Left kidney (tissue), 2 donors: Measurements from ENCODE around the gene ANKRD40. TPM values are rescaled to one million over a fixed set of nuclear protein-coding genes. Genes with fewer than 3 reads are reported as not detected.
"Not testable (repeated sequence)": the region's sequence is repeated elsewhere in the genome, so short reads cannot be mapped to it uniquely, and the experiment has no call there.

Experiments
- DNase-seq: peaks from one replicate; pipeline ENCODE4 v3.0.0-alpha.2; 2013
- polyA plus RNA-seq: library from polyadenylated mRNA; unstranded; fragments of 120-200 nt; gene quantifications from one replicate; pipeline ENCODE4 v1.2.1, GENCODE V29; 2013; ENCODE audit not compliant: insufficient read length

The ANKRD40 gene
- polyA plus RNA-seq, 1 donor = 49.9 TPM

DNA sequence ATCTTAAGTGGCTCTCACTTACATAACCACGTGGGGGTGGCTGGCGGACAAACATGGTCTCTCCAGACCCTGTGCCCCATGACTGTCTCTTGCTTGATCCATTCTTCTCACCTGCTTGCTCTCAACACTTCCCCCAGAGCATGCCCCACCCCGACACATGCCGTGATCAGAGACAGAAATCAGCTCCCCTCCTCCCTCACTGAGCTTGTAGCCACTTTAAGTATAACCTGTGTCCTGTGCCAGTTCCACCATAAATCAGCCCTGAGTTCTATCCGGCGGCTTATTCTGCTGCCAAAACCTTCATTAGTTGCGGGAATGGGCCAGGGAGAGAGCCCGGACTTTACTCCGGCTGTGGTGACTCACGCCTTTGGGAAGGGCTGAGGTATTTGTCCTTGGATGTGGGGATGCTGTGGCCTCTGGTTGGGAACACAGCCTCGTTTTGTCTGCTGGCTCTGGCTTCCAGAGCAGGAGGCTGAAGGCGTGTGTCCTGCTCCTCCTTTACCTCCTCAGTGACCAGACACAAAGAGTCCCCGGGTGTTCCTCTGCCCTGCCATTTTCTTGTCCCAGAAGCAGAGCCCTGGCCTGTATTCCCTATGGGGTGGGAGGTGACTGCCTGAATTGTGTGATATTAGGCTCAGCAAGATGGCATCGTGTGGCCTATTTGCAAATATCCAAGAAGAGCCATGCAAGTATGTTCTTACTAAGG is 21.1 kb downstream of the ANKRD40 start:
- DNase-seq = no peak

DNA sequence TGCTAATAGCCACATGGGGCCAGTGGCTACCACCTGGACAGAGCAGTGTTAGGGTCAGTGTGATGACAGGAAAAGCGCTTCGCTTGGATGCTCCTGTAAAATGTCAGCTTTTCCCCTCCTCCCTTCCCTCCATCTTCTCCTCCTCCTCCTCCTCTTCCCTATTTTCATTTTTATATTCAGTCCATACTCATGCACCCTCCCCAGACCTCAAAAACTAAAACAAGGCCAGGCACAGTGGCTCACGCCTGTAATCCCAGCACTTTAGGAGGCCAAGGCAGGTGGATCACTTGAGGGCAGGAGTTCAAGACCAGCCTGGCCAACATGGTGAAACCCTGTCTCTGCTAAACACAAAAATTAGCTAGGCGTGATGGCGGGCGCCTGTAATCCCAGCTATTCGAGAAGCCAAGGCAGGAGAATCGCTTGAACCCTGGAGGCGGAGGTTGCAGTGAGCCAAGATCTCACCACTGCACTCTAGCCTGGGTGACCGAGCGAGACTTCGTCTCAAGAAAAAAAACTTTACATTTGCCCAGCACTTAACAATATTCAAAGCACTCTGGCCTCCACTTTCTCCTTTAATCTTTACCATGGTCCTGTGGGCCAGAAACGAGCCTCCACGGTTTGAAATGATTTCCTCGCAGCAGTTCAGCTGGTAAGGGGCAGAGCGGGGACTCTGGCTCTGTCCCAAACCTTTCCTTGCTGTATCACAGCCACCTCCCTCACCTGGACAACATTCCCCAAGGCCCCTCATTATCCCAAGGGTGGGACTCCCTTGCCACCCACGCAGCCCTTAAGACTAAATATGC is 21.8 kb downstream of the ANKRD40 start:
- DNase-seq = no peak

DNA sequence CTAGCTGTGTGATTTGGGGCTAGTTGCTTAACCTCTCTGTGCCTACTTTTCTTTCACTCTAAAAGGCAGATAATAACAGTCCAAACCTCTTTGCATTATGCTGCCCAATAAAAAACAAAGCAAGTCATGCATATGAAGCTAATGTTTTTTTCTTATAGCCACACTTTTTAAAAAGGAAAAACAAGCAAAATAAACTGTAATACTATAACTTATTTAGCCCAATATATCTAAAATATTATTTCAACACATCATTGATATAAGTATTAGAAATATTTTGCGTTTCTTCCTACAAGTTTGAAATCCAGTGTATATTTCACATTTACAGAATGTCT is 22.4 kb downstream of the ANKRD40 start:
- DNase-seq = no peak

DNA sequence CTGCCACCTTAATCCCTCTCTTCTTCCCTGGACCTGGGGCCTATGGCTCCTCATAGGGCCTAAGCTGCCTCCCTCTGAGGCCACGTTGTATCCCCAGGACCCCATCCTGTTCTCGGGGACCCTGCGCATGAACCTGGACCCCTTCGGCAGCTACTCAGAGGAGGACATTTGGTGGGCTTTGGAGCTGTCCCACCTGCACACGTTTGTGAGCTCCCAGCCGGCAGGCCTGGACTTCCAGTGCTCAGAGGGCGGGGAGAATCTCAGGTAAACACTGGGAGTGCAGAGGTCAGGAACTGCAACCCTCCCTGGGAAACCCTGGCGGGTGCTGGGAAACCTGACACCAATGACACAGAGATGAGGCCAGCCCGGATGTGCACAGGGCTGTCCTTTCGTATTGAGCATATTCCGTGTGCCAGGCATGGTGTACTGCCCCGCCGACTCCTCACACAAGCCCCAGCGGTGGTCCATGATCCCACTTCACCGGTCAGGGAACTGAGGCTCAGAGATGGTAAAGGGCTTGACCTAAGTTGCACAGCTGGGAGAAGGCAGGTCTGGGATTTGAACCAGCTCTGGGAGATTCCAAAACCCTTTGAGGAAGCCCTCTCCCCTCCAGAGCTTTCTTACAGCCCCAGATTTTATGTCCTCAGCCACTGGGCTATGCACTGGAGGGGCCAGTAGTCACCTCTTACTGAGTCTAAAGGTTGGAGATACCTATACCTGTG is 22.9 kb downstream of the ANKRD40 start:
- no peak for DNase-seq

DNA sequence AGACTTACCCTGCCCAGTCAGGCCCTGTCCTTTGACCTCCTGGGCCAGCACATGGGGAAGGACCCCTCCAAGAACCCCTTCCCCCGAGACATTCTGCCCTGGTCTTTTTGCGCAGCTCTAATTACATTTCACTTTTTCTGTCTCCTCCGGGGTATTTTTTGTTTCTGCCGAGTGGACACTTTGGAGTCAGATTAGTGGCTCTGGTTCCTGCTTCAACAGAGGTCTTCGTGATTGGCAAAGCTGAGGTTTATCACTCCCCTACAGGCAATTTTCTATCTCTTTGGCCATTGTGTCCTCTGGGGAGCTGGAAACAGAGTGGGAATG is 23.5 kb downstream of the ANKRD40 start:
- DNase-seq = no peak

DNA sequence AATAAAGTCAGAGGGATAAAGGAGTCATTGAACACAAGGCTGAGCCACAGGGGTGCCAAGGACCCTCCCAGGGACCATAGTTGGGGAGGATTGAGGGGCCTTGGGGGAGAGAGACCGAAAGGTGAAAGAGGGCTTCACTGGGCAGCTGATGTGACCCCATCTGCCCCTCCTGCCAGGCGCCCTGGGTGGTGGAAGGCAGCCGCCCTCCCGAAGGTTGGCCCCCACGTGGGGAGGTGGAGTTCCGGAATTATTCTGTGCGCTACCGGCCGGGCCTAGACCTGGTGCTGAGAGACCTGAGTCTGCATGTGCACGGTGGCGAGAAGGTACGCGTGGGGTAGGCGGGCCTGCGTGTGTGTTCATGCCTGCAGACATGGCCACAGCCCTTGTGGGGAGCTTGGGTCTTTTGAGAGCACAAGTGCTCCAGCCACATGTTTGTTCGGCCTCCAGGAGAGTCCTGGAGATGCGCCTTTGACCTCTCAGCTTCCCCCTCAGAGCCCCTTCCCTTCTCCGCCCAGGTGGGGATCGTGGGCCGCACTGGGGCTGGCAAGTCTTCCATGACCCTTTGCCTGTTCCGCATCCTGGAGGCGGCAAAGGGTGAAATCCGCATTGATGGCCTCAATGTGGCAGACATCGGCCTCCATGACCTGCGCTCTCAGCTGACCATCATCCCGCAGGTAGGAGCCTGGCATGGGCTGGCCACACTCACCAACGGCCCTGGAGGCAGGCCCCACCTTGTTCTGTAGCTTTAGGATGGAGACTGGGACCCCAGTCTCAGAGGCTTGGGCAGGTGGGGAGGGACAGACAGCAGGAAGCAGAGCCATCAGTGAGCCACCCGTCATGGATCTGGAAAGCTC is 24.1 kb downstream of the ANKRD40 start:
- no peak for DNase-seq

GRCh38 chr17:50682938-50683337 is 24.8 kb downstream of the ANKRD40 start:
- no peak for DNase-seq

- no peak for DNase-seq
Observed at GRCh38 chr17:50682441-50682840, 25.3 kb downstream of the ANKRD40 start.

GRCh38 chr17:50681263-50682200 is 26.2 kb downstream of the ANKRD40 start:
- DNase-seq = peak; percentile 72

DNA sequence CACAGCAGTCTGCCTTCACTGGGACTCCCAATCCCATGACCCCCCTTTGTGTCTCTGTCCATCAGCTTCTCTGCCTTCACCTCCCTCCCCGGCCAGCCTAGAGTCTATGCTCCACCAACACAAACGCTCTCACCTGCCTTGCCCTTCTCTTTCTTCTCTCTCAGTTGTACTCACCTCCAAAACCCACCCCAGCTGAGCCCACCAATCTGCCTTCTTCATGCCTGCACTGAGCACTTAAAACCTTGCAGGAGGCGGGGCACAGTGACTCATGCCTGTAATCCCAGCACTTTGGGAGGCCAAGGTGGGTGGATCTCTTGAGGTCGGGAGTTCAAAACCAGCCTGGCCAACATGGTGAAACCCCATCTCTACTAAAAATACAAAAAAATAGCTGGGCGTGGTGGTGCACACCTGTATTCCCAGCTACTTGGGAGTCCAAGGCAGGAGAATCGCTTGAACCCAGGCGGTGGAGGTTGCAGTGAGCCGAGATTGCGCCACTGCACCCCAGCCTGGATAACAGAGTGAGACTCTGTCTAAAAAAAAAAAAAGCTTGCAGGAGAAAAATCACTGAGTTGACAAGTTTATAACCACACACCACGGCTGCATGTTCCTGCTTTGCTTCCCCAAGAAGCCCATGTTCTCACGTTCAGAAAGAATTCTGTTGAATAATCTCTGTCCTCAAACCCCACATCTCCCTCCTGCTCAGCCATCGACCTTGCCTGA is 27.0 kb downstream of the ANKRD40 start:
- not testable (repeated sequence) for DNase-seq

- DNase-seq = no peak
Observed at GRCh38 chr17:50680126-50680525, 27.6 kb downstream of the ANKRD40 start.

GRCh38 chr17:50679008-50679544 is 28.6 kb downstream of the ANKRD40 start:
- DNase-seq = no peak

DNA sequence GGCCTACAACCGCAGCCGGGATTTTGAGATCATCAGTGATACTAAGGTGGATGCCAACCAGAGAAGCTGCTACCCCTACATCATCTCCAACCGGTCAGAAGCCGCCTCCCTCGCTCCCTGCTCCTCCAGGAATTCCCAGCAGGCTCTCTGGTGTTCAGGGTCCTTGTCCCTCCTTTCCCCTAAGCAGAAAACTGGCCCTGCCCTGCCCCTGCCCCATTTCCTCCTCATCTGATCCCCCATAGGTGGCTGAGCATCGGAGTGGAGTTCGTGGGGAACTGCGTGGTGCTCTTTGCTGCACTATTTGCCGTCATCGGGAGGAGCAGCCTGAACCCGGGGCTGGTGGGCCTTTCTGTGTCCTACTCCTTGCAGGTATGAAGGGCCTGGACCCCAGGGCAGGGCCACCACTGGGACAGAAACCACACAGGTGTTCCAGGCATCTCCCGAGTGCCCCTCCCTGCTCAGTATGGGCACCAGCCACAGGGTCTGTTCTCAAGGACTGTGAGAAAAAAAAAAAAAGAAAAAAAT is 29.8 kb downstream of the ANKRD40 start:
- DNase-seq = no peak

DNA sequence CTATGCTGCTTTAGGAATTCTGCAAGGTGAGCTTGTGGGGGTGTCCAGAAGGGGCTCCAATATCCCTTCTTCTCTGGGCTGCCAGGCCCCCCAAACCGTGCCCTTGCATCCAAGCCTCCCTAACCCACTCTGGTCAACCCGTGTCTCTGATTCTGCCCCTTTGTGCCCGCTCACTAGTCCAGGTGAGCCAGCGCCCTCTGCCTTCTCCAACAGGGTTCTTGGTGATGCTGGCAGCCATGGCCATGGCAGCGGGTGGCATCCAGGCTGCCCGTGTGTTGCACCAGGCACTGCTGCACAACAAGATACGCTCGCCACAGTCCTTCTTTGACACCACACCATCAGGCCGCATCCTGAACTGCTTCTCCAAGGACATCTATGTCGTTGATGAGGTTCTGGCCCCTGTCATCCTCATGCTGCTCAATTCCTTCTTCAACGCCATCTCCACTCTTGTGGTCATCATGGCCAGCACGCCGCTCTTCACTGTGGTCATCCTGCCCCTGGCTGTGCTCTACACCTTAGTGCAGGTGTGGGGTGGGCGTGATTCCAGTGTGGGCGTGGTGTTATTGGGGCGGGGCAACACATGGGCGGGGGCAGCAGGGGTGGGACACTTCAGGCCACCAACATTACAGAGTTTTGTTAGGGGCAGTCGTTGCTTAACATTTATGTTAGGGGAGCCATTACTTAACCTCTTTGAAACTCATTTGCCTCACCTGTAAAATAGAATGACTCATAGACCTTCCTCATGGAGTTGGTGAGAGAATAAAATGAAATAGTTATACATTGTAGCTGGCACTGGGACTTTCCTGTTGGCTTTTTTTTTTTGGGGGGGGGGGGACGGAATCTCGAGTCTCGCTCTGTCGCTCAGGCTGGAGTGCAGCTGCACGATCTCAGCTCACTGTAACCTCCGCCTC is 31.4 kb downstream of the ANKRD40 start:
- DNase-seq = no peak

GRCh38 chr17:50675627-50676026 is 32.1 kb downstream of the ANKRD40 start:
- DNase-seq = no peak

DNA sequence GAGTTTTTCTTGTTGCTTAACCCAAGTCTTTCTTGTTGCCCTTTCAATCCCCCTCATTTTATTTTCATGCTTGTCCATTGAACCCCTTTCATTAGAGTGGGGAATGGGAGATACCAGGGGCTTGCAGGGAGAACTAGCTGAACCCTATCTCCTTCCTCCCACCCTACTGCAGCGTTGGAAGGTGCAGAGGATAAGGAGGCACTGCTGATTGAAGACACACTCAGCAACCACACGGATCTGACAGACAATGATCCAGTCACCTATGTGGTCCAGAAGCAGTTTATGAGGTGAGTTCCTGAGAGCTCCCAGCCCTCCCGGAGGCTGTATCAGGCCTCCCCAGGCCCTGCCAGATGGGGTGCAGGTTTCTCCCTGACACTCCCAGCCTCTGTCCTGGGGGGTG is 32.5 kb downstream of the ANKRD40 start:
- no peak for DNase-seq

DNA sequence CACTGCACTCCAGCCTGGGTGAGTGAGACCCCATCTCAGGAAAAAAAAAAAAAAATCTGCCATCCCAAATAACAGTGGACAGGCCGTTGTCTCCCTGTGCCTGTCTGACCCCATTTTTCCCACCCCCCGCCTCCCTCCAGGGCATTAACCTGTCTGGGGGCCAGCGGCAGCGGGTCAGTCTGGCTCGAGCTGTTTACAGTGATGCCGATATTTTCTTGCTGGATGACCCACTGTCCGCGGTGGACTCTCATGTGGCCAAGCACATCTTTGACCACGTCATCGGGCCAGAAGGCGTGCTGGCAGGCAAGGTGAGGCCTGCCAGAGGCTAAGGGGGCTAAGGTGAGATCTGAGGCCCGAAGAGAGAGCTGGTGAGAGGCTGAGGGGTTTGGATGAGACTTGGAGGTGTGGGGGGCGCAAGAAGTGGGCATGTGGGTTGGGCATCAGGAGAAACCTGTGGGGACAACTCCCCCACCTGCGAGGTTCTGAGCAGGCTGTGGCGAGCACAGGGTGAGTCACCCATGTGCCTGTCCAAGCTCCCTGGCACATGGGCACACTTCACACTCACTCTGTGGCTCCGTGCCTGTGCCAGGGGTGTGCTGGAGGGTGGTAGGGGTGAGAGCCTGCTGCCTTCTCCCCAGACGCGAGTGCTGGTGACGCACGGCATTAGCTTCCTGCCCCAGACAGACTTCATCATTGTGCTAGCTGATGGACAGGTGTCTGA is 34.7 kb downstream of the ANKRD40 start:
- DNase-seq = no peak

DNA sequence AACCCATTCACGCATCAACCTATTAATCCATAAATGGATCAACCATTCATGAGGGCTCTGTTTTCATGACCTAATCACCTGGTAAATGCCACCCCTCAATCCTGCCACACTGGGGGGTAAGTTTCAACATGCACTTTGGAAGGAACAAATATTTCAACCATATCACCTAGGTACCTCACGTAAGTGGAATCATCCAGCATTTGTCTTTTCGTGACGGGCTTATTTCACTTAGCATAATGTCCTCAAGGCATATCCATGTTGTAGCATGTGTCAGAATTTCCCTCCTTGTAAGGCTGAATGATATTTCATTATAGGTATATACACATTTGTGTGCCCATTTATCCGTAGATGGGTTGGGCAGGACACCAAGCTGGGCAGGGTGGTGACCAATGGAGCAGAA is 35.6 kb downstream of the ANKRD40 start:
- no peak for DNase-seq
